OCI-LY1 (cell line): Measurements from ENCODE around the gene PGBD2.
"Not testable (repeated sequence)": the region's sequence is repeated elsewhere in the genome, so short reads cannot be mapped to it uniquely, and the experiment has no call there.

Experiments used
- H2AFZ ChIP-seq: fragments of 200-600 bp; sonication (generic), shearing (Covaris generic); 2 replicates; pipeline ENCODE4 v1.6.0; 2014; ENCODE audit warnings: antibody characterized with exemption, mild to moderate bottlenecking, low read length
- H3F3A ChIP-seq: fragments of 200-600 bp; sonication (generic), shearing (Covaris generic); 2 replicates; pipeline ENCODE4 v1.6.0; 2014; ENCODE audit warnings: mild to moderate bottlenecking, antibody characterized with exemption, low read length, moderate library complexity; ENCODE audit not compliant: insufficient read depth
- H3K27ac ChIP-seq: fragments of 200-600 bp; sonication (generic); 2 replicates; pipeline ENCODE4 v1.5.1; 2014; ENCODE audit warnings: low read length, mixed run types, mild to moderate bottlenecking, low read depth; ENCODE audit not compliant: poor library complexity, severe bottlenecking
- H3K27me3 ChIP-seq: fragments of 200-600 bp; sonication (generic); 2 replicates; pipeline ENCODE4 v1.6.0; 2014; ENCODE audit warnings: antibody characterized with exemption, mild to moderate bottlenecking, low read length, moderate library complexity; ENCODE audit not compliant: insufficient read depth
- H3K36me3 ChIP-seq: fragments of 200-600 bp; sonication (generic); 2 replicates; pipeline ENCODE4 v1.6.1; 2014; ENCODE audit warnings: mild to moderate bottlenecking, antibody characterized with exemption, low read length, moderate library complexity, mixed read lengths; ENCODE audit not compliant: insufficient read depth
- H3K4me1 ChIP-seq: fragments of 200-600 bp; sonication (generic); 2 replicates; pipeline ENCODE4 v1.5.1; 2014; ENCODE audit warnings: mild to moderate bottlenecking, low read length, moderate library complexity; ENCODE audit not compliant: insufficient read depth, severe bottlenecking
- H3K4me2 ChIP-seq: fragments of 200-600 bp; sonication (generic), shearing (Covaris generic); 2 replicates; pipeline ENCODE4 v1.6.1; 2014; ENCODE audit warnings: low read length
- H3K4me3 ChIP-seq: fragments of 200-600 bp; sonication (generic); 2 replicates; pipeline ENCODE4 v1.5.1; 2014; ENCODE audit warnings: low read length, low read depth, mild to moderate bottlenecking, mixed read lengths; ENCODE audit not compliant: poor library complexity, severe bottlenecking
- H3K79me2 ChIP-seq: fragments of 200-600 bp; shearing (Covaris generic); 2 replicates; pipeline ENCODE4 v1.6.1; 2016; ENCODE audit warnings: mixed run types, low read length, mixed read lengths; ENCODE audit not compliant: insufficient read depth
- H3K9ac ChIP-seq: fragments of 200-600 bp; sonication (generic), shearing (Covaris generic); 2 replicates; pipeline ENCODE4 v1.6.1; 2014; ENCODE audit warnings: mild to moderate bottlenecking, low read length, mixed read lengths
- H3K9me2 ChIP-seq: fragments of 200-600 bp; sonication (generic), shearing (Covaris generic); 2 replicates; pipeline ENCODE4 v1.6.1; 2014; ENCODE audit warnings: low read depth, mild to moderate bottlenecking, low read length, mixed read lengths
- H3K9me3 ChIP-seq: fragments of 200-600 bp; shearing (Covaris generic); 2 replicates; pipeline ENCODE4 v1.6.1; 2014; ENCODE audit warnings: low read length, mixed read lengths
- H4K20me1 ChIP-seq: fragments of 200-600 bp; sonication (generic), shearing (Covaris generic); 2 replicates; pipeline ENCODE4 v1.6.0; 2016; ENCODE audit warnings: mild to moderate bottlenecking, low read length; ENCODE audit not compliant: insufficient read depth

The PGBD2 gene

DNA sequence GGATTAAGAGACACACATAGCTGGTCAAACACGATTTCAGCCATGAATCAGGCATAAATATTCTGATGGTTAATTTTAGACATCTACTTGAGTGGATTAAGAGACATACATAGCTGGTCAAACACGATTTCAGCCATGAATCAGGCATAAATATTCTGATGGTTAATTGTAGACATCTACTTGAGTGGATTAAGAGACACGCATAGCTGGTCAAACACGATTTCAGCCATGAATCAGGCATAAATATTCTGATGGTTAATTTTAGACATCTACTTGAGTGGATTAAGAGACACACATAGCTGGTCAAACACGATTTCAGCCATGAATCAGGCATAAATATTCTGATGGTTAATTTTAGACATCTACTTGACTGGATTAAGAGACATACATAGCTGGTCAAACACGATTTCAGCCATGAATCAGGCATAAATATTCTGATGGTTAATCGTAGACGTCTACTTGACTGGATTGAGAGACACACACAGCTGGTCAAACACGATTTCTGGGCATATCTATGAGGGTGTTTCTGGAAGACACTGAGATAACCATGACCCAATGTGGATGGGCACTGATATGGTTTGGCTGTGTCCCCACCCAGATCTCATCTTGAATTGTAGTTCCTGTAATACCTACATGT lies 32.3 kb downstream of the PGBD2 start:
- not testable (repeated sequence) for H3K4me2 ChIP-seq, H4K20me1 ChIP-seq, H3K27ac ChIP-seq, H3K36me3 ChIP-seq, H3K79me2 ChIP-seq, H2AFZ ChIP-seq, H3K4me1 ChIP-seq, H3K27me3 ChIP-seq, H3K4me3 ChIP-seq, H3K9me3 ChIP-seq, H3K9ac ChIP-seq, H3K9me2 ChIP-seq, H3F3A ChIP-seq

DNA sequence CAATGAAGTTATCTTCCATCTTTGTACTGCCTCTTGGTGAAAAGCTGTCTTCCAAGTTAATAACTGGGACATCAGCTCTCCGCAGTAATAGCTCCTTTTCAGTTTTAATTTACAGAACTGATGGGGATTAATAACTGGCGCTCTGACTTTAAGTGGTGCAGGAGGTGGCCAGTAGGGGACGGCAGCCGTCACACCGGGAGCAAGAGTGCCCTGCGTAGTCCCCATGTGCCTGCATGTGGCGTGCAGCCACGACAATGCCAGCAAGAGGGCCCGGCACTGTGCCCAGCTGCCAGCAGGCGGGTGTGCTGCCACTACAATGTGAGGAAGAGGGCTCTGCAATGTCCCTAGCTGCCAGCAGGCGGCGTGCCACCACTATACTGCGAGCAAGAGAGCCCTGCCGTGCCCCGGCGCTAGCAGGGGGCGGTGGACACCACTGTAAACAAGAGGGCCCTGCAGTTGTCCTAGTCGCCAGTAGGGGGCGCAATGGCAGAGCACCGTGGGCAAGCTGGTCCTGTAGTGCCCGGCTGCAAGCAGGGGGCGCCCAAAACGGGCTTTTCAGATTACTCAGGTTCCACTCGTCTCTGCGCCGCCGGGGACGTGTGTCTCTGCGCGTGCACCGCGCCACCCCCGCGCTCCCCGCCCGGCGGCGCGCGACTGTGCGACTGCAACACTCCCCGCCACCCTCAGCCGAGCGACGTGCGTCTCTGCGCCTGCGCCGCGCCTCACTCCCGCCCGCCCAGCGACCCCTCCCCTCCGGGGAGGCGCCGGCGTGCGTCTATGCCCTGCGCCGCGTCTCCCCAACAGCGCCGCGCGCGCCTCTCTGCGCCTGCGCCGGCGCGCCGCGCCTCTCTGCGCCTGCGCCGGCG lies 38.3 kb downstream of the PGBD2 start:
- H3K36me3 ChIP-seq, H3K9me3 ChIP-seq, H3K27ac ChIP-seq, H3K9me2 ChIP-seq, H3K4me3 ChIP-seq, H2AFZ ChIP-seq, H3K4me2 ChIP-seq, H3F3A ChIP-seq, H3K27me3 ChIP-seq, H3K9ac ChIP-seq, H4K20me1 ChIP-seq, H3K79me2 ChIP-seq, H3K4me1 ChIP-seq: not testable (repeated sequence)

GRCh38 chr1:248945000-248945423 lies 39.0 kb downstream of the PGBD2 start:
- not testable (repeated sequence) for H3K79me2 ChIP-seq, H3K9ac ChIP-seq, H3K9me3 ChIP-seq, H3F3A ChIP-seq, H3K4me2 ChIP-seq, H2AFZ ChIP-seq, H3K4me1 ChIP-seq, H4K20me1 ChIP-seq, H3K27me3 ChIP-seq, H3K9me2 ChIP-seq, H3K36me3 ChIP-seq, H3K4me3 ChIP-seq, H3K27ac ChIP-seq

GRCh38 chr1:248945453-248945852 lies 39.4 kb downstream of the PGBD2 start:
- H3K79me2 ChIP-seq, H3K27me3 ChIP-seq, H3K4me2 ChIP-seq, H3F3A ChIP-seq, H3K27ac ChIP-seq, H3K9me2 ChIP-seq, H3K36me3 ChIP-seq, H3K9ac ChIP-seq, H4K20me1 ChIP-seq, H3K4me1 ChIP-seq, H2AFZ ChIP-seq, H3K9me3 ChIP-seq, H3K4me3 ChIP-seq: not testable (repeated sequence)

GRCh38 chr1:248945856-248946416 lies 39.9 kb downstream of the PGBD2 start:
- H3K9me3 ChIP-seq, H3K4me3 ChIP-seq, H3K9ac ChIP-seq, H3K9me2 ChIP-seq, H3K36me3 ChIP-seq, H2AFZ ChIP-seq, H3F3A ChIP-seq, H3K4me1 ChIP-seq, H3K79me2 ChIP-seq, H3K27me3 ChIP-seq, H3K27ac ChIP-seq, H4K20me1 ChIP-seq, H3K4me2 ChIP-seq: not testable (repeated sequence)
